HepG2 (cell line): Measurements from ENCODE around the gene CCL27. TPM values are rescaled to one million over a fixed set of nuclear protein-coding genes. Genes with fewer than 3 reads are reported as not detected.

Experiments used
- CEBPG ChIP-seq: IDR thresholded peaks from 2 replicates; pipeline ENCODE4 v1.6.1; 2016
- EED ChIP-seq: sonication (generic); formaldehyde crosslinking; IDR thresholded peaks from 2 replicates; pipeline ENCODE4 v1.5.0; 2020; ENCODE audit warnings: mild to moderate bottlenecking, missing genetic modification reagents
- ETV6 ChIP-seq: sonication (generic); formaldehyde crosslinking; conservative IDR thresholded peaks from 2 replicates; pipeline ENCODE4 v1.4.0; 2020; ENCODE audit warnings: missing genetic modification reagents
- FOXA1 ChIP-seq, 2 experiments: fragments of 450-650 bp in 1 of 2; sonication (generic) in 1 of 2; formaldehyde crosslinking in 1 of 2; IDR thresholded peaks; 2 replicates each; pipeline versions ENCODE4 v1.4.0 to v1.6.1; 2016 to 2020; ENCODE audit warnings: missing genetic modification reagents in 1 of 2
- IRF9 ChIP-seq: sonication (generic); formaldehyde crosslinking; IDR thresholded peaks from 2 replicates; pipeline ENCODE4 v1.8.0; 2022; ENCODE audit warnings: missing genetic modification reagents, mild to moderate bottlenecking, borderline replicate concordance
- MXD4 ChIP-seq: IDR thresholded peaks from 2 replicates; pipeline ENCODE4 v1.6.1; 2016; ENCODE audit warnings: mild to moderate bottlenecking, missing biosample characterization, missing genetic modification reagents
- NR2F2 ChIP-seq: IDR thresholded peaks from 2 replicates; pipeline ENCODE4 v1.6.1; 2012; ENCODE audit warnings: low read depth, inconsistent platforms, borderline replicate concordance
- NR2F6 ChIP-seq, 2 experiments: IDR thresholded peaks; 2 replicates each; pipeline ENCODE4 v1.6.1; 2016; ENCODE audit warnings: antibody characterized with exemption in 1 of 2, mild to moderate bottlenecking in 1 of 2
- PITX1 ChIP-seq: sonication (generic); formaldehyde crosslinking; IDR thresholded peaks from 2 replicates; pipeline ENCODE4 v1.5.1; 2020; ENCODE audit warnings: mild to moderate bottlenecking, missing genetic modification reagents
- TFDP1 ChIP-seq: IDR thresholded peaks from 2 replicates; pipeline ENCODE4 v1.6.1; 2016; ENCODE audit warnings: missing compliant biosample characterization, missing genetic modification reagents, borderline replicate concordance
- TGIF2 ChIP-seq: IDR thresholded peaks from 2 replicates; pipeline ENCODE4 v1.6.1; 2016; ENCODE audit warnings: control low read depth, missing compliant biosample characterization
- U2AF1 ChIP-seq: fragments of 200-400 bp; formaldehyde crosslinking; optimal IDR thresholded peaks from 2 replicates; pipeline ENCODE3; 2017; ENCODE audit warnings: mild to moderate bottlenecking, low read depth, low read length
- ZFAT ChIP-seq: sonication (generic); formaldehyde crosslinking; conservative IDR thresholded peaks from 2 replicates; pipeline ENCODE4 v1.8.1; 2023; ENCODE audit warnings: missing genetic modification reagents, inconsistent platforms
- ZMYM4 ChIP-seq: sonication (generic); formaldehyde crosslinking; IDR thresholded peaks from 2 replicates; pipeline ENCODE4 v1.8.1; 2023; ENCODE audit warnings: mild to moderate bottlenecking, missing genetic modification reagents
- ZNF20 ChIP-seq: sonication (generic); formaldehyde crosslinking; IDR thresholded peaks from 2 replicates; pipeline ENCODE4 v1.4.0; 2020; ENCODE audit warnings: mild to moderate bottlenecking, moderate library complexity, missing genetic modification reagents
- ZNF34 ChIP-seq: sonication (generic); formaldehyde crosslinking; IDR thresholded peaks from 2 replicates; pipeline ENCODE4 v1.4.0; 2020; ENCODE audit warnings: mild to moderate bottlenecking, missing genetic modification reagents, borderline replicate concordance
- ZNF382 ChIP-seq: sonication (generic); formaldehyde crosslinking; IDR thresholded peaks from 2 replicates; pipeline ENCODE4 v1.5.0; 2020; ENCODE audit warnings: missing genetic modification reagents, mild to moderate bottlenecking, borderline replicate concordance
- ZNF710 ChIP-seq: sonication (generic); formaldehyde crosslinking; IDR thresholded peaks from 2 replicates; pipeline ENCODE4 v1.5.0; 2020; ENCODE audit warnings: mild to moderate bottlenecking, missing genetic modification reagents, borderline replicate concordance
- polyA plus RNA-seq, 8 experiments: library from polyadenylated mRNA; depleted of rRNA in 3 of 8; stranded (reverse) in 7 of 8; unstranded in 1 of 8; fragments of >200 nt; fragmentation: Illumina TruSeq in 4 of 8; extraction: Trizol in 4 of 8; gene quantifications; 2 replicates each; pipeline versions ENCODE4 v1.2.1 to v1.2.3, GENCODE V29; 2011 to 2016; ENCODE audit warnings: low read depth in 4 of 8, missing spikeins in 1 of 8, mixed read lengths in 1 of 8; ENCODE audit not compliant: insufficient read depth in 1 of 8
- total RNA-seq, 5 experiments: library from RNA; depleted of rRNA; stranded (reverse); fragments of >200 nt; fragmentation: Illumina TruSeq; extraction: Trizol; gene quantifications; 2 replicates each; pipeline ENCODE4 v1.2.3, GENCODE V29; 2016; ENCODE audit warnings: low read depth in 1 of 5
- TF ChIP-seq, protein P1 (sequence below): IDR thresholded peaks from 2 replicates; pipeline ENCODE4 v1.6.1; 2012; ENCODE audit warnings: low read depth, low read length, improper control_type of control experiment

Gene CCL27
- total and polyA plus RNA-seq, 2 of the 13 experiments (the other 11 are each of a cell fraction or from before 2014, with no cell fraction given) = not detected

- TF ChIP-seq, protein P1, sequence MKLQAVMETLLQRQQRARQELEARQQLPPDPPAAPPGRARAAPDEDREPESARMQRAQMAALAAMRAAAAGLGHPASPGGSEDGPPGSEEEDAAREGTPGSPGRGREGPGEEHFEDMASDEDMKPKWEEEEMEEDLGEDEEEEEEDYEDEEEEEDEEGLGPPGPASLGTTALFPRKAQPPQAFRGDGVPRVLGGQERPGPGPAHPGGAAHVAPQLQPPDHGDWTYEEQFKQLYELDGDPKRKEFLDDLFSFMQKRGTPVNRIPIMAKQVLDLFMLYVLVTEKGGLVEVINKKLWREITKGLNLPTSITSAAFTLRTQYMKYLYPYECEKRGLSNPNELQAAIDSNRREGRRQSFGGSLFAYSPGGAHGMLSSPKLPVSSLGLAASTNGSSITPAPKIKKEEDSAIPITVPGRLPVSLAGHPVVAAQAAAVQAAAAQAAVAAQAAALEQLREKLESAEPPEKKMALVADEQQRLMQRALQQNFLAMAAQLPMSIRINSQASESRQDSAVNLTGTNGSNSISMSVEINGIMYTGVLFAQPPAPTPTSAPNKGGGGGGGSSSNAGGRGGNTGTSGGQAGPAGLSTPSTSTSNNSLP = no peak
- 0 out of 2 replicates have a peak, but pooled peaks have one; percentile 39 for TF ChIP-seq IRF9 (CRISPR knock-in tag)
- peak; percentile 42; the same call in 1 of the 2 replicates for TF ChIP-seq TFDP1 (CRISPR knock-in tag)
- TF ChIP-seq EED (CRISPR knock-in tag) = no peak
- TF ChIP-seq MXD4 (CRISPR knock-in tag) = 0 out of 2 replicates have a peak, but pooled peaks have one; percentile 21
- TF ChIP-seq CEBPG (CRISPR knock-in tag) = 0 out of 2 replicates have a peak, but pooled peaks have one; percentile 28
- TF ChIP-seq ZFAT (CRISPR knock-in tag) = no peak
- TF ChIP-seq NR2F2 = no peak
- peak; percentile 97 for TF ChIP-seq TGIF2
- no peak for TF ChIP-seq ETV6 (CRISPR knock-in tag)
- TF ChIP-seq ZMYM4 = peak; percentile 65
- peak; percentile 43; the same call in 1 of the 2 replicates for TF ChIP-seq ZNF710 (CRISPR knock-in tag)
- TF ChIP-seq FOXA1 (IDR thresholded peaks at IDR 0.05) = no peak
- TF ChIP-seq FOXA1 (CRISPR knock-in tag; IDR thresholded peaks at IDR 0.05) = 0 out of 2 replicates have a peak, but pooled peaks have one; percentile 7
- TF ChIP-seq ZNF382 (CRISPR knock-in tag) = no peak
- TF ChIP-seq NR2F6 (IDR thresholded peaks at IDR 0.05) = no peak
- TF ChIP-seq NR2F6 (CRISPR knock-in tag; IDR thresholded peaks at IDR 0.05) = no peak
- no peak for TF ChIP-seq U2AF1
- no peak for TF ChIP-seq PITX1
- no peak for TF ChIP-seq ZNF34 (CRISPR knock-in tag)
- TF ChIP-seq ZNF20 = no peak
Observed at GRCh38 chr9:34620061-34620994, 42.1 kb downstream of the CCL27 start, which contains the start of gene DCTN3 (continued).
